K562 (cell line): ENCODE results near the gene MCRS1.

Source experiments
- EP300 ChIP-seq: IDR thresholded peaks from 2 replicates; pipeline ENCODE4 v1.6.1; 2012; ENCODE audit warnings: low read length, improper control_type of control experiment
- ETV5 ChIP-seq: sonication (generic); formaldehyde crosslinking; IDR thresholded peaks from 2 replicates; pipeline ENCODE4 v1.4.0; 2020; ENCODE audit warnings: low read depth, mild to moderate bottlenecking, missing genetic modification reagents
- HDAC6 ChIP-seq: IDR thresholded peaks from 2 replicates; pipeline ENCODE4 v1.6.1; 2012; ENCODE audit warnings: low read depth, mild to moderate bottlenecking, control low read depth, inconsistent platforms, low read length, moderate library complexity
- POLR2A ChIP-seq: fragments of 450-650 bp; conservative IDR thresholded peaks from 2 replicates; pipeline ENCODE4 v1.6.1; 2016
- SAFB ChIP-seq: fragments of 200-400 bp; formaldehyde crosslinking; IDR thresholded peaks from 2 replicates; pipeline ENCODE4 v1.6.1; 2017; ENCODE audit warnings: low read depth, low read length, borderline replicate concordance
- TF ChIP-seq, protein P1 (sequence below), 3 experiments: IDR thresholded peaks in 2 of 3; conservative IDR thresholded peaks in 1 of 3; 2 replicates each; pipeline ENCODE4 v1.5.1; 2011 to 2012; ENCODE audit warnings: low read length in 3 of 3, mild to moderate bottlenecking in 3 of 3, control low read depth in 2 of 3, improper control_type of control experiment in 1 of 3, inconsistent platforms in 1 of 3, low read depth in 1 of 3, mixed read lengths in 1 of 3, moderate library complexity in 1 of 3; ENCODE audit not compliant: insufficient read depth in 2 of 3
- TF ChIP-seq, protein P2 (sequence below), 2 experiments: fragments of 450-650 bp in 1 of 2; sonication (generic) in 1 of 2; formaldehyde crosslinking in 1 of 2; IDR thresholded peaks in 1 of 2; conservative IDR thresholded peaks in 1 of 2; 2 replicates each; pipeline versions ENCODE4 v1.6.1 to v1.8.1; 2016 to 2023; ENCODE audit warnings: mild to moderate bottlenecking in 2 of 2, moderate library complexity in 2 of 2, inconsistent platforms in 1 of 2, missing genetic modification reagents in 1 of 2
- TF ChIP-seq, protein P3 (sequence below): sonication (generic); formaldehyde crosslinking; IDR thresholded peaks from 2 replicates; pipeline ENCODE4 v1.8.0; 2023; ENCODE audit warnings: mild to moderate bottlenecking, missing genetic modification reagents
- TF ChIP-seq, protein P4 (sequence below), 3 experiments: fragments of 200-800 bp in 1 of 3; sonication (Bioruptor generic) in 1 of 3; sonication (generic) in 1 of 3; formaldehyde crosslinking in 1 of 3; IDR thresholded peaks; 2 replicates each; pipeline versions ENCODE4 v1.6.1 to v1.8.0; 2016 to 2022; ENCODE audit warnings: mild to moderate bottlenecking in 2 of 3, missing compliant biosample characterization in 2 of 3, missing genetic modification characterization in 2 of 3, missing genetic modification reagents in 1 of 3

DNA sequence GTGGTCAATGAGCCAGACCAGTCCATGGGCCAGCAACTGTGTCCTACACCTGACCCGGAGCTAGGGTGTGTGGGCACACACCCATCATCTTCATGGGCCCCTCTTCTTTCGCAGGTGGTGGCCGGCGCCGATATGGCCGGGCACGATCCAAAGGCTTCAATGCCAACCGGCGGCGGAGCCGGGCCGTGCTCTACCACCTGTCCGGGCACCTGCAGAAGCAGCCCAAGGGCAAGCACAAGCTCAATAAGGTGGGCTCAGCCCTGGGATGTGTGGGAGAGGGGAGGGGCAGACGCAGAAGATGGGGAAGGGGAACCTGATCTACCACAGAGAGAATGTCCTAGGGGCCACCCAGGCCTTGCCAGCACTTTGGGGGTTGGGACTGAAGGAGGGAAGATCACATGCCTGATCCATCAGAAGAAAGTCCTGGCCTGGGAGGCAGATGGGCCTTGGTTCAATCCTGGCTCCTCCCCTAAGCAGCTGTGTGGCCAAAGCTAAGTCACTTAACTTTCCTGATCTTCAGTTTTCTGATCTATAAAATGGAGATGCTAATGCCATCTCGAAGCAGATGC is 25.3 kb downstream of the MCRS1 start:
- TF ChIP-seq HDAC6 (no peak), ETV5 (no peak), EP300 (no peak), SAFB (no peak), POLR2A (no peak)
- TF ChIP-seq, protein P1, sequence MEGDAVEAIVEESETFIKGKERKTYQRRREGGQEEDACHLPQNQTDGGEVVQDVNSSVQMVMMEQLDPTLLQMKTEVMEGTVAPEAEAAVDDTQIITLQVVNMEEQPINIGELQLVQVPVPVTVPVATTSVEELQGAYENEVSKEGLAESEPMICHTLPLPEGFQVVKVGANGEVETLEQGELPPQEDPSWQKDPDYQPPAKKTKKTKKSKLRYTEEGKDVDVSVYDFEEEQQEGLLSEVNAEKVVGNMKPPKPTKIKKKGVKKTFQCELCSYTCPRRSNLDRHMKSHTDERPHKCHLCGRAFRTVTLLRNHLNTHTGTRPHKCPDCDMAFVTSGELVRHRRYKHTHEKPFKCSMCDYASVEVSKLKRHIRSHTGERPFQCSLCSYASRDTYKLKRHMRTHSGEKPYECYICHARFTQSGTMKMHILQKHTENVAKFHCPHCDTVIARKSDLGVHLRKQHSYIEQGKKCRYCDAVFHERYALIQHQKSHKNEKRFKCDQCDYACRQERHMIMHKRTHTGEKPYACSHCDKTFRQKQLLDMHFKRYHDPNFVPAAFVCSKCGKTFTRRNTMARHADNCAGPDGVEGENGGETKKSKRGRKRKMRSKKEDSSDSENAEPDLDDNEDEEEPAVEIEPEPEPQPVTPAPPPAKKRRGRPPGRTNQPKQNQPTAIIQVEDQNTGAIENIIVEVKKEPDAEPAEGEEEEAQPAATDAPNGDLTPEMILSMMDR (IDR thresholded peaks at IDR 0.05 in 2 of 3, conservative IDR thresholded peaks at IDR 0.05 in 1 of 3; ENCODE audit: insufficient read depth in 2 of 3, low read depth in 1 of 3, low read length in 3 of 3): no peak
- TF ChIP-seq, protein P2, sequence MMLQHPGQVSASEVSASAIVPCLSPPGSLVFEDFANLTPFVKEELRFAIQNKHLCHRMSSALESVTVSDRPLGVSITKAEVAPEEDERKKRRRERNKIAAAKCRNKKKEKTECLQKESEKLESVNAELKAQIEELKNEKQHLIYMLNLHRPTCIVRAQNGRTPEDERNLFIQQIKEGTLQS (IDR thresholded peaks at IDR 0.05): no peak
- TF ChIP-seq, protein P2 (CRISPR knock-in tag; conservative IDR thresholded peaks at IDR 0.05): no peak
- TF ChIP-seq, protein P3, sequence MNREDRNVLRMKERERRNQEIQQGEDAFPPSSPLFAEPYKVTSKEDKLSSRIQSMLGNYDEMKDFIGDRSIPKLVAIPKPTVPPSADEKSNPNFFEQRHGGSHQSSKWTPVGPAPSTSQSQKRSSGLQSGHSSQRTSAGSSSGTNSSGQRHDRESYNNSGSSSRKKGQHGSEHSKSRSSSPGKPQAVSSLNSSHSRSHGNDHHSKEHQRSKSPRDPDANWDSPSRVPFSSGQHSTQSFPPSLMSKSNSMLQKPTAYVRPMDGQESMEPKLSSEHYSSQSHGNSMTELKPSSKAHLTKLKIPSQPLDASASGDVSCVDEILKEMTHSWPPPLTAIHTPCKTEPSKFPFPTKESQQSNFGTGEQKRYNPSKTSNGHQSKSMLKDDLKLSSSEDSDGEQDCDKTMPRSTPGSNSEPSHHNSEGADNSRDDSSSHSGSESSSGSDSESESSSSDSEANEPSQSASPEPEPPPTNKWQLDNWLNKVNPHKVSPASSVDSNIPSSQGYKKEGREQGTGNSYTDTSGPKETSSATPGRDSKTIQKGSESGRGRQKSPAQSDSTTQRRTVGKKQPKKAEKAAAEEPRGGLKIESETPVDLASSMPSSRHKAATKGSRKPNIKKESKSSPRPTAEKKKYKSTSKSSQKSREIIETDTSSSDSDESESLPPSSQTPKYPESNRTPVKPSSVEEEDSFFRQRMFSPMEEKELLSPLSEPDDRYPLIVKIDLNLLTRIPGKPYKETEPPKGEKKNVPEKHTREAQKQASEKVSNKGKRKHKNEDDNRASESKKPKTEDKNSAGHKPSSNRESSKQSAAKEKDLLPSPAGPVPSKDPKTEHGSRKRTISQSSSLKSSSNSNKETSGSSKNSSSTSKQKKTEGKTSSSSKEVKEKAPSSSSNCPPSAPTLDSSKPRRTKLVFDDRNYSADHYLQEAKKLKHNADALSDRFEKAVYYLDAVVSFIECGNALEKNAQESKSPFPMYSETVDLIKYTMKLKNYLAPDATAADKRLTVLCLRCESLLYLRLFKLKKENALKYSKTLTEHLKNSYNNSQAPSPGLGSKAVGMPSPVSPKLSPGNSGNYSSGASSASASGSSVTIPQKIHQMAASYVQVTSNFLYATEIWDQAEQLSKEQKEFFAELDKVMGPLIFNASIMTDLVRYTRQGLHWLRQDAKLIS (CRISPR knock-in tag): no peak
- TF ChIP-seq, protein P4, sequence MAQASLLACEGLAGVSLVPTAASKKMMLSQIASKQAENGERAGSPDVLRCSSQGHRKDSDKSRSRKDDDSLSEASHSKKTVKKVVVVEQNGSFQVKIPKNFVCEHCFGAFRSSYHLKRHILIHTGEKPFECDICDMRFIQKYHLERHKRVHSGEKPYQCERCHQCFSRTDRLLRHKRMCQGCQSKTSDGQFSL (CRISPR knock-in tag; IDR thresholded peaks at IDR 0.05): no peak
- TF ChIP-seq, protein P4 (tag; IDR thresholded peaks at IDR 0.05): no peak
